H9 (cell line): ENCODE results near the gene SIN3B. TPM values are rescaled to one million over a fixed set of nuclear protein-coding genes. Genes with fewer than 3 reads are reported as not detected.

ENCODE experiments used
- DNase-seq: peaks from one replicate; pipeline ENCODE4 v3.0.0-alpha.2; 2017
- H2AFZ ChIP-seq: one replicate; pipeline ENCODE4 v1.6.1; 2013; ENCODE audit warnings: mild to moderate bottlenecking, low read length, control low read depth, moderate library complexity
- H2AK5ac ChIP-seq: 2 replicates; pipeline ENCODE4 v1.6.1; 2013; ENCODE audit warnings: low read length, control low read depth, mixed read lengths; ENCODE audit not compliant: insufficient read length
- H2BK120ac ChIP-seq: one replicate; pipeline ENCODE4 v1.6.1; 2013; ENCODE audit warnings: low read depth, mild to moderate bottlenecking, low read length, control low read depth, inconsistent platforms; ENCODE audit not compliant: poor library complexity, severe bottlenecking
- H2BK12ac ChIP-seq: 2 replicates; pipeline ENCODE4 v1.6.1; 2013; ENCODE audit warnings: low read length, control low read depth, mixed read lengths, low read depth; ENCODE audit not compliant: insufficient read length
- H2BK15ac ChIP-seq: 2 replicates; pipeline ENCODE4 v1.6.1; 2013; ENCODE audit warnings: low read depth, low read length, control low read depth
- H2BK20ac ChIP-seq: one replicate; pipeline ENCODE4 v1.6.1; 2013; ENCODE audit warnings: low read depth, mild to moderate bottlenecking, low read length, control low read depth, inconsistent platforms; ENCODE audit not compliant: poor library complexity, severe bottlenecking
- H2BK5ac ChIP-seq: 2 replicates; pipeline ENCODE4 v1.6.1; 2013; ENCODE audit warnings: low read length, control low read depth, mixed read lengths; ENCODE audit not compliant: insufficient read length
- H3K14ac ChIP-seq: 2 replicates; pipeline ENCODE4 v1.6.1; 2013; ENCODE audit warnings: low read length, control low read depth; ENCODE audit not compliant: insufficient read depth
- H3K18ac ChIP-seq: 2 replicates; pipeline ENCODE4 v1.6.1; 2013; ENCODE audit warnings: low read depth, mild to moderate bottlenecking, mixed read lengths, low read length, control low read depth; ENCODE audit not compliant: insufficient read length
- H3K23ac ChIP-seq: 2 replicates; pipeline ENCODE4 v1.6.1; 2013; ENCODE audit warnings: low read length, control low read depth, mixed read lengths, low read depth; ENCODE audit not compliant: insufficient read length
- H3K23me2 ChIP-seq: 2 replicates; pipeline ENCODE4 v1.6.1; 2013; ENCODE audit warnings: low read depth, mild to moderate bottlenecking, mixed read lengths, low read length, control low read depth; ENCODE audit not compliant: insufficient read length, poor library complexity, severe bottlenecking
- H3K27ac ChIP-seq: 2 replicates; pipeline ENCODE4 v1.5.1; 2013; ENCODE audit warnings: low read length, control low read depth, mixed read lengths, low read depth; ENCODE audit not compliant: insufficient read length
- H3K27me3 ChIP-seq: 2 replicates; pipeline ENCODE4 v1.6.1; 2013; ENCODE audit warnings: low read length, control low read depth, inconsistent platforms; ENCODE audit not compliant: insufficient read depth
- H3K4ac ChIP-seq: 2 replicates; pipeline ENCODE4 v1.6.1; 2013; ENCODE audit warnings: low read depth, mild to moderate bottlenecking, control low read depth, inconsistent platforms, low read length, moderate library complexity
- H3K4me1 ChIP-seq: 2 replicates; pipeline ENCODE4 v1.6.1; 2013; ENCODE audit warnings: low read length, control low read depth, inconsistent platforms; ENCODE audit not compliant: insufficient read depth
- H3K4me2 ChIP-seq: 2 replicates; pipeline ENCODE4 v1.6.1; 2013; ENCODE audit warnings: low read length, control low read depth, mixed read lengths; ENCODE audit not compliant: insufficient read length, insufficient read depth
- H3K56ac ChIP-seq: 2 replicates; pipeline ENCODE4 v1.6.1; 2013; ENCODE audit warnings: low read depth, mild to moderate bottlenecking, mixed read lengths, low read length, control low read depth; ENCODE audit not compliant: insufficient read length
- H3K79me1 ChIP-seq: 2 replicates; pipeline ENCODE4 v1.6.1; 2013; ENCODE audit warnings: low read depth, mild to moderate bottlenecking, moderate library complexity, low read length, control low read depth, inconsistent platforms; ENCODE audit not compliant: insufficient read depth, poor library complexity, severe bottlenecking
- H3K79me2 ChIP-seq: 2 replicates; pipeline ENCODE4 v1.6.1; 2013; ENCODE audit warnings: low read length, control low read depth, inconsistent platforms; ENCODE audit not compliant: insufficient read depth
- H3K9ac ChIP-seq: 2 replicates; pipeline ENCODE4 v1.6.1; 2013; ENCODE audit warnings: low read length, control low read depth, mixed read lengths; ENCODE audit not compliant: insufficient read length; ENCODE audit errors: extremely low read depth
- H3K9me3 ChIP-seq: one replicate; pipeline ENCODE4 v1.6.1; 2013; ENCODE audit warnings: low read depth, low read length, inconsistent platforms; ENCODE audit not compliant: control insufficient read depth
- H3T11ph ChIP-seq: one replicate; pipeline ENCODE4 v1.6.1; 2013; ENCODE audit warnings: mild to moderate bottlenecking, low read length, control low read depth, inconsistent platforms
- H4K20me1 ChIP-seq: one replicate; pipeline ENCODE4 v1.6.1; 2013; ENCODE audit not compliant: control insufficient read depth, insufficient read length, insufficient read depth
- H4K5ac ChIP-seq: 2 replicates; pipeline ENCODE4 v1.6.1; 2013; ENCODE audit warnings: low read depth, mild to moderate bottlenecking, mixed read lengths, low read length, control low read depth; ENCODE audit not compliant: insufficient read length
- H4K8ac ChIP-seq: replicated peaks from 2 replicates; pipeline ENCODE4 v1.6.1; 2013; ENCODE audit warnings: low read length, control low read depth, mixed read lengths, low read depth; ENCODE audit not compliant: insufficient read length
- H4K91ac ChIP-seq: 2 replicates; pipeline ENCODE4 v1.6.1; 2013; ENCODE audit warnings: low read depth, mild to moderate bottlenecking, moderate library complexity, mixed read lengths, low read length, control low read depth; ENCODE audit not compliant: insufficient read length
- H3K27ac Mint-ChIP-seq, 3 experiments: 2 replicates in 2 of 3; 3 replicates in 1 of 3; pipeline ENCODE4 v1.8.0; 2020 to 2021; ENCODE audit warnings: mixed read lengths in 3 of 3, mild to moderate bottlenecking in 1 of 3, moderate library complexity in 1 of 3
- H3K27me3 Mint-ChIP-seq: 2 replicates; pipeline ENCODE4 v1.8.0; 2021; ENCODE audit warnings: low read depth, mild to moderate bottlenecking, moderate library complexity, mixed read lengths
- H3K36me3 Mint-ChIP-seq, 3 experiments: 2 replicates in 2 of 3; 3 replicates in 1 of 3; pipeline ENCODE4 v1.8.0; 2020 to 2021; ENCODE audit warnings: low read depth in 3 of 3, mixed read lengths in 3 of 3; ENCODE audit not compliant: insufficient read depth in 1 of 3
- H3K4me1 Mint-ChIP-seq, 2 experiments: 2 replicates each; pipeline ENCODE4 v1.8.0; 2020; ENCODE audit warnings: mixed read lengths in 2 of 2
- H3K4me3 Mint-ChIP-seq, 2 experiments: 2 replicates in 1 of 2; 3 replicates in 1 of 2; pipeline ENCODE4 v1.8.0; 2020 to 2021; ENCODE audit warnings: mild to moderate bottlenecking in 2 of 2, mixed read lengths in 2 of 2, moderate library complexity in 1 of 2
- H3K9me3 Mint-ChIP-seq, 2 experiments: 2 replicates in 1 of 2; 3 replicates in 1 of 2; pipeline ENCODE4 v1.8.0; 2020; ENCODE audit warnings: mild to moderate bottlenecking in 2 of 2, mixed read lengths in 2 of 2, moderate library complexity in 1 of 2
- WGBS: extraction: QIAGEN DNeasy Blood & Tissue Kit; methylation state at CpG from one replicate; pipeline ENCODE4 v1.1.7; 2013; ENCODE audit warnings: missing lambda C conversion rate, low lambda C conversion rate, mixed read lengths; ENCODE audit not compliant: insufficient read length; ENCODE audit errors: extremely low coverage; 5-methylcytosine and 5-hydroxymethylcytosine counted together
- total RNA-seq: library from RNA; stranded (reverse); gene quantifications from 2 replicates; pipeline ENCODE4 v1.2.1, GENCODE V29; 2021
- TF ChIP-seq, protein P1 (sequence below): fragments of 200-600 bp; sonication (generic); conservative IDR thresholded peaks from 3 replicates; pipeline ENCODE4 v1.8.0; 2021; ENCODE audit warnings: antibody characterized with exemption, mild to moderate bottlenecking

SIN3B gene
- total RNA-seq, 1 experiment from 2014 or later = 72.7 TPM

DNA sequence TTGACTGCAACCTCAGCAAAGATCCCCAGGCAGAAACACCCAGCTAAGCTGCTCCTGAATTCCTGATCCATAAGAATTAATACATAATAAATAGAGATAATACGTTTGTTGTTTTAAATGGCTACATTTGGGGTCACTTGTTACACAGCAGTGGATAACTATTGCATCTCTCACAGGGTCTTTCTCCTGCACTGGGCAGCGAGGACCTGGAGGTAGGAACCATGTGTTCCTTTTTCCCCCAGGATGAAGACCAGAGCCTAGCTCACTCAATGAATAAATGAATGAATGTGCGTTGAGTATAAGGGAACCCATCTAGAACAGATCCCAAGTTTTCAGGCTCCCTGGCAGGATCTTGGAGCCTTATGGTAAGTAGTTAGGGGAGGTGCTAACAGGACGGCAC, 90.3 kb downstream of the SIN3B start:
- Histone ChIP-seq H3K79me2 (no peaks in the 10 kb centered on the region), H3K18ac (no peak overlapping the region), H3K23ac (no peak overlapping the region), H3K4me2 (no peak overlapping the region), H2AK5ac (no peak overlapping the region), H4K5ac (no peak overlapping the region), H4K91ac (no peak overlapping the region), H3K56ac (no peak overlapping the region), H3K9me3 (no peaks in the 10 kb centered on the region), H3K23me2 (no peaks in the 10 kb centered on the region), H3K27ac (no peak overlapping the region), H2BK5ac (no peak overlapping the region), H2BK20ac (no peak overlapping the region), H2AFZ (no peak overlapping the region), H3K9ac (no peak overlapping the region), H3K79me1 (no peaks in the 10 kb centered on the region), H3K27me3 (no peaks in the 10 kb centered on the region), H4K20me1 (no peaks in the 10 kb centered on the region), H2BK12ac (no peak overlapping the region), H3K14ac (no peak overlapping the region), H2BK15ac (no peak overlapping the region), H3K4me1 (no peaks in the 10 kb centered on the region), H4K8ac (no peak overlapping the region), H3K4ac (no peak overlapping the region), H2BK120ac (no peak overlapping the region), H3T11ph (no peak overlapping the region)
- no peak overlapping the region; a peak in 1 of 7 replicates for H3K27ac Mint-ChIP-seq
- H3K9me3 Mint-ChIP-seq = peaks cover 3 to 14% of the 10 kb centered on the region in 2 experiments; a peak in 3 of 5 replicates
- no peak overlapping the region; a peak in 1 of 5 replicates for H3K4me3 Mint-ChIP-seq
- TF ChIP-seq, protein P1, sequence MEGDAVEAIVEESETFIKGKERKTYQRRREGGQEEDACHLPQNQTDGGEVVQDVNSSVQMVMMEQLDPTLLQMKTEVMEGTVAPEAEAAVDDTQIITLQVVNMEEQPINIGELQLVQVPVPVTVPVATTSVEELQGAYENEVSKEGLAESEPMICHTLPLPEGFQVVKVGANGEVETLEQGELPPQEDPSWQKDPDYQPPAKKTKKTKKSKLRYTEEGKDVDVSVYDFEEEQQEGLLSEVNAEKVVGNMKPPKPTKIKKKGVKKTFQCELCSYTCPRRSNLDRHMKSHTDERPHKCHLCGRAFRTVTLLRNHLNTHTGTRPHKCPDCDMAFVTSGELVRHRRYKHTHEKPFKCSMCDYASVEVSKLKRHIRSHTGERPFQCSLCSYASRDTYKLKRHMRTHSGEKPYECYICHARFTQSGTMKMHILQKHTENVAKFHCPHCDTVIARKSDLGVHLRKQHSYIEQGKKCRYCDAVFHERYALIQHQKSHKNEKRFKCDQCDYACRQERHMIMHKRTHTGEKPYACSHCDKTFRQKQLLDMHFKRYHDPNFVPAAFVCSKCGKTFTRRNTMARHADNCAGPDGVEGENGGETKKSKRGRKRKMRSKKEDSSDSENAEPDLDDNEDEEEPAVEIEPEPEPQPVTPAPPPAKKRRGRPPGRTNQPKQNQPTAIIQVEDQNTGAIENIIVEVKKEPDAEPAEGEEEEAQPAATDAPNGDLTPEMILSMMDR = no peak
- no CpG with 5 or more reads among the region's 4 CpGs for WGBS
- peaks cover 1% of the 10 kb centered on the region; the same call in 1 of the 2 replicates for H3K27me3 Mint-ChIP-seq
- H3K36me3 Mint-ChIP-seq = peaks cover 0 to 10% (median 9%) of the 10 kb centered on the region in 3 experiments; a peak in 5 of 7 replicates
- no peak for DNase-seq
- H3K4me1 Mint-ChIP-seq = no peaks in the 10 kb centered on the region
